NCI-H82 treated with DMSO at 0.1 percent for 48 hours (cell line): ENCODE measurements around the gene SDK1.

Source experiments
- DNase-seq: peaks from one replicate; lab custom pipeline; 2025; ENCODE audit not compliant: unreplicated experiment; lab: John Stamatoyannopoulos, UW

The SDK1 gene

DNA sequence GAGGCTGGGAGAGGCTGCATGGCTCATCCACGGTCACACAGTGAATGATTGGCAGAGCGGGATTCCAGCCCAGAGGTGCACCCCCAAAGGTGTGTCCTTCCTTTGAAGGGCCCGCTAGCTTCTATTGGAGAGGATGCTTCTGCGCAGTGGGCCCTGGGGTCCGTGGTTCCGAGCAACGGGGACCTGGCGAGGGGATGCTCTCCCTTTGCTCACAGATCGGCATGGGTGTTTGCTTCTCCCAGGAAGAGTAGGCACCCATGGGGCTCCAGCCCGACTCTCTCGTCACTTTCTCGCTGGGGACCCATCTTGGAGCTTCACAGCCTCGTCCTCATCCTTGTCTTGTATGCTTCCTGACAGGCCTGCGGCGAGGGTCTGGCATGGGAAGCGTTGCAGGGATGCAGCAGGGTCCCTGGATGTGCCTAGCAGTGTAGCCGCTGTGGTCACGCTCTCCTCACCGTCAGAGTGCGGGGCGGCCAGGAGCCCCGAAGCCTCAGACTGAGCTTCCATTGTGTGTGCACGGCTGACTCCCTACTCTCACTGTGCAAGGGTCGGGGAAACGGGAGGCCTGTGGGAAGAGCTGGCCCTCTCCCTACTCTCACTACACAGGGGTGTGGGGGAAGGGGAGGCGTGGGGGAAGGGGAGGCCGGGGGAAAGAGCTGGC, 842.6 kb downstream of the SDK1 start:
- DNase-seq = no peak

- DNase-seq = no peak
These were observed 843.2 kb downstream of the SDK1 start for GRCh38 chr7:4144172-4144701.

DNA sequence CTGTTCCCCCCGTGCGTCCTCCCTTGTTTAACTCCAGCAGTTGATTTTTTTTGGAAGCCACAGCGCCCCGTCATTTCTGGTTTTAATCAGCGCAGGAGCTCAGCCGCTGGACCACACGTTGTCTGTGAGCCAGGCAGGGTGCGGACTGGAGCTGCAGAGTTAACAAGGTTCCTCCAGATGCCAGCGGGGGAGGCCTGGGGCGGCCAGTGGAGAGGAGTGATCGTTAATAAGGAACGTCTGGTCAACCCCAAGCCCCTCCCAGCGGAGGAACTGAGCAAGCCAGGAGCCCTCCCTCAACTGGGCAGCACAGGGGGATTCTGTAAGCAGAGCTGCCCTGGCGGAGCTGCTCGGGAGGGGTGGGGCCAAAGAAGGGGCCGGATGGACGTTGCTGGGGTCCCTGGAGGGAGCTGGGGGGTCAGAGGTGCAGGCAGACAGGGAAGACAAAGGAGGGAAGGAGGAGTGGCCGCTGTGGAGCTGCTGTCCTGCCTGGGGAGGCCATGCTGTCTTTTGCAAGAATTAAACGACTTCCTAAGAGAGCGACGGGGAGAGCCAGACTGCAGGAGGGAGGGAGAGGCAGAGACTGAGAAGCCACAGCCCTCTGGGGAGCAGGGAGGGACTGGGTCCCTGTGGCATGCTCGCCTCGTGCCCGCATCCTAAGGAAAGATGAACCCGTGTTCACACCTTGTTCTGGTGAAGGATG, 843.9 kb downstream of the SDK1 start:
- DNase-seq = no peak

GRCh38 chr7:4145576-4145975, 844.5 kb downstream of the SDK1 start:
- no peak for DNase-seq

DNA sequence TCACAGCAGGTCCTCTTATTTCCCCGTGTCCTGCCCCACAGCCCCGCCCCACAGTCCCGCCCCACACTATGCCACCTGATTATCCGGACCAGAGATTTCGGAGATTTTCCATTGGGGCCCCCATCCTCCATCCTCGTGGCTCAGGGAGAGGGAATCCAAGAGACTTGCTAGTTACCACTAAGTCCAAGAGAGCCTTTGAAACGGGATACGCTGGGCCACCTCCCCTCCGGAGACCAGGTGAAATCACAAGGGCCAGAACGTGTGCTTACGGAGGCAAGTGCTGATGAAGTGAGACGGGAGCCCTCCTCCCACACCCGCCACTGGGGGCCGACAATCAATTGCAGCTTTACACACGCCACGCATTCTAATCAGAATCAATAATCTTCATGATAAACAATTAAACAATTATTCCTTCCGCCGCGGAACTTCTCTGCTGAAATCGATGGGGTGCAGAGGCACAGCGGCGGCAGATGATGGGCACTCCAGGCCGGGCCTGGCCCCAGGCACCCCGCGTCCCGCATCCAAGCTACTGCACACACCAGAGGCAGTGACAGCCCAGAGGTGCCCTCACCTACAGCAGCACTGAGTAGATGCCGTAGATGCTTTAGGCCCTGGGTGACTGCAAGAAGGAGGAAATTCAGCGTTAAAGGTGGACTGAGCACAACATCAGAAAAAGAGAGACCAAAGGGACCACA, 847.0 kb downstream of the SDK1 start:
- DNase-seq = no peak

DNA sequence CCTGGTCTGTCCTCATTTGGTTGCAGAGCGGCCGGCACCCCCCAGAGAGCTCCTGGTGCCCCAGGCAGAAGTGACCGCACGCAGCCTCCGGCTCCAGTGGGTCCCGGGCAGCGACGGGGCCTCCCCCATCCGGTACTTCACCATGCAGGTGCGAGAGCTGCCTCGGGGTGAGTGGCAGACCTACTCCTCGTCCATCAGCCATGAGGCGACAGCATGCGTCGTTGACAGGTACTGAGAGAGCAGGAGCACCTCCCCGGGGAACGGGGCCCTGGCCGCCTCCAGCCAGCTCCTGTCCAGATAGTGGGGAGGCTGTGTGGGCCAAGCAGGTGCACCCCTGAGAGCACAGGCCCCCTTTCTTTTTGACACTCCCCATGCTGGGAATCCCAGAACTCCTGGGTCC, 848.2 kb downstream of the SDK1 start:
- no peak for DNase-seq

GRCh38 chr7:4149645-4150044, 848.6 kb downstream of the SDK1 start:
- no peak for DNase-seq

GRCh38 chr7:4150731-4151130, 849.7 kb downstream of the SDK1 start:
- DNase-seq = no peak

GRCh38 chr7:4151524-4151923, 850.5 kb downstream of the SDK1 start:
- no peak for DNase-seq

GRCh38 chr7:4151926-4152549, 851.0 kb downstream of the SDK1 start:
- no peak for DNase-seq

- DNase-seq = no peak
These were observed 854.0 kb downstream of the SDK1 start for GRCh38 chr7:4154882-4155535.

- DNase-seq = no peak
These were observed 855.1 kb downstream of the SDK1 start for GRCh38 chr7:4156190-4156589.

DNA sequence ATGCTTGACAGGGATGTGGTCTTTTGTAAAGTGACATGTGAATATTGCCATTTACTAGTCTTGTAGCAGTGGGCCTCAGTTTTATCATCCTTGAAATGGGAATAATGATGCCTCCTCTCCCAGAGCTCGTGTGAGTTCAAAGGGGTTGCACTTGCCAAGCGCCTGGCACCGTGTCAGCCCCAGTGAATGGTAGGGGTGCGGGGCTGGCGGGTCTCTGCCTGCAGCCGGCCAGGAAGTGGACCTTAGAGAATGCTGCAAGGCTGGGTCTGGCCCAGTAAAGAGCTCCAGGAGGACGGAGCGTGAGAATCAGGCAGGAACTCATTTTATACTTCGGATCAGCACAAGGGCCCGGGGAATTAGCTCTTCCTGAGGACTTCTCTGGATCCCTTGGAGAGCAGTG, 856.6 kb downstream of the SDK1 start:
- no peak for DNase-seq

- DNase-seq = no peak
These were observed 857.5 kb downstream of the SDK1 start for GRCh38 chr7:4158441-4159153.

DNA sequence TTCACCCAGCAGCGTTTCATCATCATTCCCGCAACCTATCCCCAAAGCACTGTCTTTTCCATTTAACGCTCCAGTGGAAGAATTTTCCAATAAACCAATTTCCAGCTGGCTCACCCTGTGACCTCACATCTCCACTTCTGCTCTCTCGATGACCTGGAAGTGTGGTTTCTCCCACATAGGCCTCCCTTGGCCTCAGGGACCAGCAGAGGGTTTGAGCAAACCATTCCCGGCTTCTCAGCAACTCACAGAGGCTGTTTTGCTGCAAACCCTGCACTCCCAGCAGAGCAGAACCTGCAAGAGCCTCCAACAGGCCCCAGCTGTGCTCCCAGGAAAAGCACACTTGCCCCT, 858.1 kb downstream of the SDK1 start:
- DNase-seq = no peak

- DNase-seq = no peak
These were observed 858.9 kb downstream of the SDK1 start for GRCh38 chr7:4159761-4160554.

DNA sequence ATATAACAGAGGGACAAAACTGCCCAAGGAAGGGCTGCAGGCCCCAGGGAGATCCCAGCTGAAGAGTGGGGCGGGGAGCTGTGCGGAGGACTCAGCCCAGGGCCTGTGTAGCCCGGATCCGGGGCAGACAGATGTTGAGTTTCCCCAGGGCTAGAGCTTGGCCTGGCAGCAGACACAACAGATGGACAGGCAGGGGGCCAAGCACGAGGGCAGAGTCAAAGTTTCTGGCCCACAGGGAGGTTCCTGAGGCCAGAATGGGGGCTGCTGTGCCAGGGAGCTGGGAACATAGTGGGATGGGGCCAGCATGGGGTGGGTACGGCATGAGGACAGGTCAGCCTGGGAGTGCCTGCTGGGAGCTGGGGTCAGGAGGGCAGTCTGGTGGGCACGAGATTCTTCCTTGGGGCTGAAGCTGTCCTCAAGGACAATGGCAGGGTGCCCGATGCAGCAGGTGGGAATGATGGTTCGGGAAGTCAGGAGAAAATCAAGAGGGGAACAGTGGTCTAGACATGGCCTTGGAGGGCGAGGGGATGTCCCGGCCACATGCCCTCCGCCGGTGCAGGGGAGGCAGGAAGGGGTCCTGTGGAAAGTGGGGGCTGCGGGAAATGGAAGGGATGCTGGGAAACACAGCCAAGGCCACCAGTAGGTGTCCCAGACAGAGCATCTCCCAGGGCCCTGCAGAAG, 862.0 kb downstream of the SDK1 start:
- DNase-seq = no peak

- no peak for DNase-seq
These were observed 862.6 kb downstream of the SDK1 start for GRCh38 chr7:4163565-4164203.

DNA sequence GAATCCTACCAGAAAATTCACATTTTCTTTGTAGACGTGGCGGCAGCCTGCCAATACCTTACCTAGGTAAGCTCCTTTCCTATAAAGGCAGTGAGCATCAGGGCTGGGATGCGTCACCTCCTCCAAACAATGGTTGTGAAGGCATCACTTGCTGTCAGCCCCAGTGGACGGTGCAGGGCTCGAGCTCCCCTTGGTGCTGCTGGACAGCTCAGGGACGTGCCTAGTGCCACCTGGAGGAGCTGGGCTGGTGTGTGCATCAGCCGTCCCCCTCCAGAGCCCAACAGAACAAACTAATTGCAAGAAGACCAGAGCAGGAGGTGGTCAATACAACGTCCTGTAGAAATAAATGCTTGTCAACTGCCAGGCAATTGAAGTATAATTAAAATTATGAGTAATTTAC, 863.5 kb downstream of the SDK1 start:
- DNase-seq = no peak
